B cell (primary cell): ENCODE data around the gene IRF7.

ENCODE experiments used
- EZH2 ChIP-seq: IDR thresholded peaks from 2 replicates; pipeline ENCODE4 v1.6.1; 2012; ENCODE audit warnings: borderline replicate concordance, low read depth, mild to moderate bottlenecking, moderate library complexity, low read length; ENCODE audit not compliant: insufficient read depth, poor library complexity, severe bottlenecking
- TF ChIP-seq, protein P1 (sequence below): fragments of 200-600 bp; IDR thresholded peaks from one replicate; pipeline ENCODE4 v1.8.0; 2022; ENCODE audit warnings: antibody characterized with exemption, mild to moderate bottlenecking

DNA sequence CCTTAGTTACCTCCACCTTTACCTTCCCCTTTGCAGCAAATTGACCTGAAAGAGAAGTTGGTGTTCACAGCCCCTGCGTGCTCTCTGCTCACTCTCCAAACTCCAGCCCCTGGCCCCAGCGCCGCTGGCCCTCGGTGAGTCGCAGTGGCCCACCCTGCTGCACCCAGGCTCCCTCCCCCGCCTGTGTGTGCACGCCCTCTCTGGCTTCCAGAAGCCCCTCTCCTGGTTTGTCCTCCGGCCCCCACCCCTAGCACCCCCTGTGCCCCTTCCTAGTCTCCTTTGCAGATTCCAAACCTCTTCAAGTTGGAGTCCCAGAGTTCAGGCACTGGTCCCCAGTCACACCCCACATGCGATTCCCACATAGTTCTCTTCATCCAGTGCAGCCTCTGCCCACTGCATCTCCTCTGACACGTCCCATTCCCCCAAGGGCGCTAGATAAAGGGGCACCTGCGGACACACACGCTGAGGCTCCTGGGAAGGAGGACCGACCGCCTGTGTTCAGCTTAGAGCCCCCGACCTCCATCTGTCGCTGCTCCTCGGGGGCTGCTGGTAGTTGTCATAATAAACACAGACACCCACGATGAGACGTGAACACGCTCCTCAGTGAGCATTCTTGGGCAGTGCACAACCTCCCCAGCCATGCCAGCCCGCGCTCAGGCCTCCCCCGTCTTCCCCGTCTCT, 41.0 kb downstream of the IRF7 start:
- no peak for TF ChIP-seq EZH2
- TF ChIP-seq, protein P1, sequence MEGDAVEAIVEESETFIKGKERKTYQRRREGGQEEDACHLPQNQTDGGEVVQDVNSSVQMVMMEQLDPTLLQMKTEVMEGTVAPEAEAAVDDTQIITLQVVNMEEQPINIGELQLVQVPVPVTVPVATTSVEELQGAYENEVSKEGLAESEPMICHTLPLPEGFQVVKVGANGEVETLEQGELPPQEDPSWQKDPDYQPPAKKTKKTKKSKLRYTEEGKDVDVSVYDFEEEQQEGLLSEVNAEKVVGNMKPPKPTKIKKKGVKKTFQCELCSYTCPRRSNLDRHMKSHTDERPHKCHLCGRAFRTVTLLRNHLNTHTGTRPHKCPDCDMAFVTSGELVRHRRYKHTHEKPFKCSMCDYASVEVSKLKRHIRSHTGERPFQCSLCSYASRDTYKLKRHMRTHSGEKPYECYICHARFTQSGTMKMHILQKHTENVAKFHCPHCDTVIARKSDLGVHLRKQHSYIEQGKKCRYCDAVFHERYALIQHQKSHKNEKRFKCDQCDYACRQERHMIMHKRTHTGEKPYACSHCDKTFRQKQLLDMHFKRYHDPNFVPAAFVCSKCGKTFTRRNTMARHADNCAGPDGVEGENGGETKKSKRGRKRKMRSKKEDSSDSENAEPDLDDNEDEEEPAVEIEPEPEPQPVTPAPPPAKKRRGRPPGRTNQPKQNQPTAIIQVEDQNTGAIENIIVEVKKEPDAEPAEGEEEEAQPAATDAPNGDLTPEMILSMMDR = no peak
